ENCODE data around the gene NUB1. TPM values are rescaled to one million over a fixed set of nuclear protein-coding genes. Genes with fewer than 3 reads are reported as not detected.

The NUB1 gene
- total RNA-seq, 2 experiments from 2014 or later, result 62.1 to 67.3 TPM

GRCh38 chr7:151374726-151375125, 33.1 kb downstream of the NUB1 start:
- Mint-ChIP-seq H3K9me3 (no peaks in the 10 kb centered on the region), H3K4me1 (peaks cover 2% of the 10 kb centered on the region), H3K27ac (no peak overlapping the region), H3K4me3 (no peak overlapping the region), H3K27me3 (no peaks in the 10 kb centered on the region), H3K36me3 (ENCODE audit: low read depth) (peaks cover 28% of the 10 kb centered on the region)
- CTCF ChIA-PET, result no interaction called here
- DNase-seq, result no peak
- POLR2A ChIA-PET, result interaction anchor here (1.1 kb wide), 1 partner anchor 32 kb away, joined by 3 read pairs; no protein-coding TSS in a partner anchor

DNA sequence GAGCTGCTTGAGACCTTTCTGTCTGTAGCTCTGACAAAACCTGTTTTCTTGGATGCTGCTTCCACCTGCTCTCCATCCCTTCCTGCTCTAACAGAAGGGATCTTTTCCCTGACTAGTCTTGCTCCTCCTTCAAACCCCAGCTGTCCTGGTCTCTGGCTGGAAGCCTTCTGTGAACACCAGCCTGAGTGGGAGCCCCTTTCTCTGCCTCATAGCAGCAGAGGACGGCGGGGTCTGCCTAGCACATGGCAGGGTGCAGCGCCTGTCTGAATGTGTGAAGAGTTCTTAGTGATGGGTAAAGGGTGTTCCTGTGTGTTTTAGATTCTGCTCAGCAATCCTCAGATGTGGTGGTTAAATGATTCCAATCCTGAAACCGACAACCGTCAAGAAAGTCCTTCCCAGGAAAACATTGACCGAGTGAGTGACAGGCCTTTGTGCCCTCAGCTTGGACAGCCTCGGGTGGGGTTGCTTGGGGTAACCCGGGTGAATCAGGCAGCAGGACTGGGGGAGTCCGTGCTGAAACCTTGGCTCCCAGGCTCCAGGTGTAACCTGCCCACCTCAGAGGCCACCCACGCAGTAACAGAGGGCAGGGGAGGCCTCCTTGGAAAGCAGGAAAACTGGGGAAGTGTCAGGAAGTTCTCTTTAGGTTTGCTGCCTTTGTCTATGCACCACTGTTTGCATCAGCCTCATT, 34.1 kb downstream of the NUB1 start:
- peaks cover 2% of the 10 kb centered on the region for H3K27me3 Mint-ChIP-seq
- H3K4me3 Mint-ChIP-seq, result no peak overlapping the region
- POLR2A ChIA-PET, result interaction anchor here (1.1 kb wide), 1 partner anchor 32 kb away, joined by 3 read pairs; no protein-coding TSS in a partner anchor
- H3K4me1 Mint-ChIP-seq, result peaks cover 2% of the 10 kb centered on the region
- CTCF ChIA-PET, result interaction anchor here (0.6 kb wide), 1 partner anchor 132 kb away, joined by 3 read pairs; no protein-coding TSS in a partner anchor
- H3K27ac Mint-ChIP-seq, result no peak overlapping the region
- peaks cover 25% of the 10 kb centered on the region for H3K36me3 Mint-ChIP-seq (ENCODE audit: low read depth)
- no peaks in the 10 kb centered on the region for H3K9me3 Mint-ChIP-seq
- no peak for DNase-seq

DNA sequence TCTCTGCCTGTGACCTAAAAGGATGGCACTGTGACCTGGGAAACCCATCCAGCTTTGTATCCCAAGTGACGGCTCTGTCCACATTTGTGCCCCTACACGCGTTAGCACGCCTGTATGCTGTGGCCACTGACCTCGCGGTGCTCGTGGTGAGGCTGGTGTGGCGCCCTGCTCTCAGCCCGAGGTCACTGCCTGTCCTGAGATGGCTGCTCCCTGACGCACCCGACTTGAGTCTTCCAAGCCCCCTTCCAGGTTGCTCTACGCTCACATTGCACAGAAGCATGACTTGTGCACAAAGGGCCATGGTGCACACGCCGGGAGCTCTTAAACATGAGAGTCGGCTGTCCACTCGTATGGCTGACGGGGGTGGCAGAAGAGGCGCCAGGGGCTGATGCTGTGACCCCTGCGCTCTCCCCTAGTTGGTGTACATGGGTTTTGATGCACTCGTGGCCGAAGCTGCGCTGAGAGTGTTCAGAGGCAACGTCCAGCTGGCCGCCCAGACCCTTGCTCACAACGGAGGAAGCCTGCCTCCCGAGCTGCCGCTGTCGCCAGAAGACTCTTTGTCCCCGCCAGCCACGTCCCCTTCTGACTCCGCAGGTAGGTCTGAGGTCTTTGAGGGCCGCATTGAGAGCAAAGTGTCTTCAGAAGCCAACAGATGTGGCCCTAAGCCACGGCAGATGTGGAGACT, 34.7 kb downstream of the NUB1 start:
- peaks cover 6% of the 10 kb centered on the region for H3K27me3 Mint-ChIP-seq
- H3K4me1 Mint-ChIP-seq, result peaks cover 3% of the 10 kb centered on the region
- H3K36me3 Mint-ChIP-seq (ENCODE audit: low read depth), result peaks cover 20% of the 10 kb centered on the region
- CTCF ChIA-PET, result interaction anchor here (1.2 to 1.6 kb wide), 2 partner anchors 8 to 72 kb away, joined by 3 to 5 read pairs; no protein-coding TSS in a partner anchor
- H3K9me3 Mint-ChIP-seq, result no peaks in the 10 kb centered on the region
- POLR2A ChIA-PET, result no interaction called here
- DNase-seq, result no peak
- no peak overlapping the region for H3K27ac Mint-ChIP-seq
- H3K4me3 Mint-ChIP-seq, result no peak overlapping the region

DNA sequence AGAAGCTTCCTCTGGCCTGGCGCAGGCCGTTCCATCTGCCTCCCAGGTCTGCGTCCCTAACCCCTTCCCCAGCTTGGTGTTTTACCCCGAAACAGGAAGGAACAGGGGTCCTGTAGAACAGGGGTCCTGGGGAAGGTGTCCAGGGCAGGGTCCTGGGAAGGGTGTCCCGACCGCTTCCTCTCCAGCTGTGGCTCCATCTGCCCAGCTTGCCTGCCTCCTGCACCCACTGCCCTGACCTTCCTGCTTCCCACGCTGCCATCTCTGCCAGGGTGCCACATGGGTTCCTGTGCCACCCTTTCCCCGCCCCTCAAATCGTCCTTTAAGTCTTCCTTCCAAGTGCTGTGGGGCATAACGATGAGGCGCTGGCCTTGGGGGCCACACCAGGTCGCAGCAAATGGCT, 35.8 kb downstream of the NUB1 start:
- H3K4me3 Mint-ChIP-seq, result no peak overlapping the region
- peaks cover 10% of the 10 kb centered on the region for H3K27me3 Mint-ChIP-seq
- DNase-seq, result no peak
- ChIA-PET POLR2A (no interaction called here), CTCF (interaction anchor here (1.2 to 1.6 kb wide), 2 partner anchors 9 to 71 kb away, joined by 3 to 5 read pairs; no protein-coding TSS in a partner anchor)
- H3K27ac Mint-ChIP-seq, result no peak overlapping the region
- H3K9me3 Mint-ChIP-seq, result no peaks in the 10 kb centered on the region
- H3K4me1 Mint-ChIP-seq, result peaks cover 8% of the 10 kb centered on the region
- peaks cover 18% of the 10 kb centered on the region for H3K36me3 Mint-ChIP-seq (ENCODE audit: low read depth)

GRCh38 chr7:151378011-151378410, 36.4 kb downstream of the NUB1 start:
- no peaks in the 10 kb centered on the region for H3K9me3 Mint-ChIP-seq
- peaks cover 8% of the 10 kb centered on the region for H3K4me1 Mint-ChIP-seq
- CTCF ChIA-PET, result interaction anchor here (1.6 kb wide), 1 partner anchor 71 kb away, joined by 3 read pairs; no protein-coding TSS in a partner anchor

GRCh38 chr7:151378496-151379192, 37.0 kb downstream of the NUB1 start:
- POLR2A ChIA-PET, result no interaction called here
- Mint-ChIP-seq H3K9me3 (no peaks in the 10 kb centered on the region), H3K4me1 (peaks cover 8% of the 10 kb centered on the region), H3K27me3 (peaks cover 19% of the 10 kb centered on the region), H3K27ac (no peak overlapping the region), H3K36me3 (ENCODE audit: low read depth) (peaks cover 14% of the 10 kb centered on the region), H3K4me3 (no peak overlapping the region)
- no peak for DNase-seq
- CTCF ChIA-PET, result interaction anchor here (1.6 kb wide), 1 partner anchor 70 kb away, joined by 4 read pairs; no protein-coding TSS in a partner anchor

More at GRCh38 chr7:151378011-151378410, 36.4 kb downstream of the NUB1 start:
- peaks cover 15% of the 10 kb centered on the region for H3K27me3 Mint-ChIP-seq
- H3K36me3 Mint-ChIP-seq (ENCODE audit: low read depth), result peaks cover 14% of the 10 kb centered on the region
- no peak overlapping the region for H3K27ac Mint-ChIP-seq
- no peak overlapping the region for H3K4me3 Mint-ChIP-seq
- POLR2A ChIA-PET, result no interaction called here
- DNase-seq, result no peak

- Mint-ChIP-seq H3K36me3 (ENCODE audit: low read depth) (peaks cover 14% of the 10 kb centered on the region), H3K4me3 (no peak overlapping the region), H3K9me3 (no peaks in the 10 kb centered on the region), H3K27ac (no peak overlapping the region), H3K27me3 (peaks cover 23% of the 10 kb centered on the region), H3K4me1 (peaks cover 8% of the 10 kb centered on the region)
- ChIA-PET POLR2A (no interaction called here), CTCF (interaction anchor here (1.6 kb wide), 1 partner anchor 69 kb away, joined by 4 read pairs; no protein-coding TSS in a partner anchor)
- no peak for DNase-seq
Measured at GRCh38 chr7:151379193-151379520, 37.5 kb downstream of the NUB1 start.

DNA sequence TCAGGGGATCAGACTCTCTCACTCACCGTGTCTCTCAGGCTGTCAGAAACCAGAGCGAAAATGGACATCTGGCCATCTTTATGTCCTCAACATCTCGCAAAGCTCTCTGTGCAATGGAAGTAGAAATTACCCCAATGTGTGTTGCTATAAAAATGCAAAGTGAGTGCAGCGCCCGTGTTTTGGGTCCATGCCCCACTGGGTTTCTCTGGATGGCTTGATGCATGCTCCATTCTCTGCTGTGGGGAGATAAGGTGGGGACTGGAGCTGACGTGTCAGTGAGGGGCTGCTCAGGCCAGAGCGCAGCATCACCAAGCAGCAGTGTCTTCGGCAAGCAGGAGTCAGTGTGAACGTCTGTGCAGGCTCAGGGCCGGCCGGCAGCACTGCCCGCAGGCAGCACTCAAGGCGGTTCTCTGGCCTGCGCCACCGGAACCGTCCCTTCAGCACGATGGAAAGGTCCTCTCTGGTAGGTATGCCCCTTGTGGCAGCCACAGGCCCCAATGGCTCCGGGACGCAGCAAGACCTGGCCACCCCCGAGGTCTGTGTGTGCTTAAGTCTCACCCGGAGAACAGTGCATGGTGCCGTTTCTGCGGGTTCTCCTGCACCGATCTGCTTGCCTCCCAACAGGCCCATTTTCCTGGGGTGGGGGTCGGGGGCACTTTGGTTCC, 38.1 kb downstream of the NUB1 start:
- H3K4me1 Mint-ChIP-seq, result peaks cover 8% of the 10 kb centered on the region
- H3K36me3 Mint-ChIP-seq (ENCODE audit: low read depth), result peaks cover 14% of the 10 kb centered on the region
- CTCF ChIA-PET, result interaction anchor here (1.6 kb wide), 1 partner anchor 68 kb away, joined by 4 read pairs; no protein-coding TSS in a partner anchor
- H3K9me3 Mint-ChIP-seq, result no peaks in the 10 kb centered on the region
- H3K27ac Mint-ChIP-seq, result no peak overlapping the region
- POLR2A ChIA-PET, result no interaction called here
- no peak overlapping the region for H3K4me3 Mint-ChIP-seq
- peaks cover 26% of the 10 kb centered on the region for H3K27me3 Mint-ChIP-seq
- no peak for DNase-seq

DNA sequence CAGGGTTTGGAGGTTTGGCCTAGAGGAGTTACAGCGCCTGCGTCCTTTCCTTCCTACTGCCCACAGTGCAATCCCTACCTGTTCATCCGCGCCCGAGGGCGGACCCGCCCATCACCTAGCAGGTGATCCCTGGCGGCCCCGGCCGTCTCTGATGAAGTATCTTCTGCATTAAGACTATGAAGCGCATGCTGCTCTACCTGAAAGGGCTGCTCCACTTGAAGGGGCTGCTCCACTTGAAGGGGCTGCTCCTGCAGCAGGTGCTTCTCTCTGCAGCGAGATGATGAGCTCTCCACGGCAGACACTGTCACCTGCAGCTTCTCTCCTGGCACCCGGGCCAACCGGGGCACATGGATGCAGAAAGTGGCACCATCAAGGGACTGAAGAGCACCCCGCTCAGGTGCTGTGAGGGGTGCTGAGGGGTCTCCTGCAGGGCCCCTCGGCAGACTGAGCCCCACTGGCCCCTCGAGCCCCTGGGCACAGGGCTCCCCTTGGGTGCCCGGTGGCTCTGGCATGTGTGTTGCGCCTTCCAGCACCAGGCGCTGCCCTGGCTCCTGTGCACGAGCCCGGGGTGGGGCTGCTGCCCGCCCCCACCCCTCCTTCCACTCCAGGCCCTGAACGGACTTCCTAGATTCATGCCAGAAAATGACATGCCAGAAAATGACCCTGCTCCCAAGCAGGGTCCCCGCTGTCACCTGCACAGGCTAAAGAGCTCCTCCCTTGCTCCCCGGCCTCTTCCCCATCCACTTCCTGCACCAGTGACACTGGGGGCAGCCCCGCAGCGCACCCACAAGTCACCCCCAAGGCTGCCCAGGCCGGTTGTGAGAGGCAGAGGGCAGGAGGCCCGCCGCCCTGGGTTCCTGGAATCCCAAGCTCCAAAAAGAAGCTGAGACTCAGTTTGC, 38.8 kb downstream of the NUB1 start:
- Mint-ChIP-seq H3K27ac (no peak overlapping the region), H3K9me3 (no peaks in the 10 kb centered on the region), H3K4me3 (no peak overlapping the region), H3K36me3 (ENCODE audit: low read depth) (peaks cover 14% of the 10 kb centered on the region), H3K4me1 (peaks cover 8% of the 10 kb centered on the region), H3K27me3 (peaks cover 26% of the 10 kb centered on the region)
- POLR2A ChIA-PET, result no interaction called here
- CTCF ChIA-PET, result interaction anchor here (1.3 to 1.6 kb wide), 2 partner anchors 12 to 68 kb away, joined by 3 to 4 read pairs; no protein-coding TSS in a partner anchor
- DNase-seq, result no peak

DNA sequence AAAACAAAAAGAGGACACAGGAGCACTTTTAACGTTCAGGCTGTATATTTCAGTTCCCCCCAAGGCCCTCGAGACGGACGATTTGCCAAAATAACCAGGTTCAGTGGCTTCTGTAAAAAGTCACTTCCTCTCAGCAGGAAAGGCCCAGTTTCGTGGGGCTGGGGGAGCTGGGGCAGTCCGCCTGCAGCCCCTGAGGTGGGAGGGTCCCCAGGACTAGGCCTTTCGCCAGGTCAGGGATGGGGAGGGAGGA, 39.4 kb downstream of the NUB1 start:
- Mint-ChIP-seq H3K27ac (no peak overlapping the region), H3K36me3 (ENCODE audit: low read depth) (peaks cover 14% of the 10 kb centered on the region), H3K9me3 (no peaks in the 10 kb centered on the region), H3K4me3 (no peak overlapping the region), H3K27me3 (peaks cover 26% of the 10 kb centered on the region), H3K4me1 (peaks cover 8% of the 10 kb centered on the region)
- ChIA-PET POLR2A (no interaction called here), CTCF (interaction anchor here (1.3 kb wide), 1 partner anchor 12 kb away, joined by 3 read pairs; no protein-coding TSS in a partner anchor)
- DNase-seq, result no peak

- Mint-ChIP-seq H3K9me3 (no peaks in the 10 kb centered on the region), H3K4me3 (no peak overlapping the region), H3K27me3 (peaks cover 26% of the 10 kb centered on the region), H3K27ac (no peak overlapping the region), H3K36me3 (ENCODE audit: low read depth) (peaks cover 14% of the 10 kb centered on the region), H3K4me1 (peaks cover 8% of the 10 kb centered on the region)
- no peak for DNase-seq
- ChIA-PET CTCF (interaction anchor here (1.3 kb wide), 1 partner anchor 13 kb away, joined by 3 read pairs; no protein-coding TSS in a partner anchor), POLR2A (no interaction called here)
Measured at GRCh38 chr7:151381348-151382078, 39.9 kb downstream of the NUB1 start.

All from activated CD4-positive, alpha-beta memory T cell treated with anti-CD3 and anti-CD28 coated beads, Interleukin-2, amount 10 ng/mL, durations not matched to agents 7 days and 5 days (primary cell).